Activated CD4-positive, alpha-beta memory T cell treated with anti-CD3 and anti-CD28 coated beads, Interleukin-2, amount 10 ng/mL, durations not matched to agents 7 days and 5 days (primary cell): ENCODE results near the gene ASTL. TPM values are rescaled to one million over a fixed set of nuclear protein-coding genes. Genes with fewer than 3 reads are reported as not detected.

ENCODE experiments used
- CTCF ChIA-PET: fragments of 350-600 bp; sonication (Branson Sonifier 250); formaldehyde crosslinking; loops from one replicate; lab custom pipeline; 2021; ENCODE audit warnings: antibody characterized with exemption, inconsistent platforms; lab: Charles Lee
- POLR2A ChIA-PET: fragments of 350-600 bp; sonication (Branson Sonifier 250); formaldehyde crosslinking; loops from one replicate; lab custom pipeline; 2021; ENCODE audit warnings: antibody characterized with exemption; lab: Charles Lee
- DNase-seq: peaks from one replicate; pipeline ENCODE4 v3.0.0-alpha.2; 2020
- H3K27ac Mint-ChIP-seq: one replicate; pipeline ENCODE4 v1.8.0; 2021; ENCODE audit warnings: mild to moderate bottlenecking, mixed read lengths
- H3K27me3 Mint-ChIP-seq: one replicate; pipeline ENCODE4 v1.8.0; 2021; ENCODE audit warnings: mixed read lengths
- H3K36me3 Mint-ChIP-seq: one replicate; pipeline ENCODE4 v1.8.0; 2021; ENCODE audit warnings: low read depth, mixed read lengths
- H3K4me1 Mint-ChIP-seq: one replicate; pipeline ENCODE4 v1.8.0; 2021; ENCODE audit warnings: mixed read lengths
- H3K4me3 Mint-ChIP-seq: one replicate; pipeline ENCODE4 v1.8.0; 2021; ENCODE audit warnings: mild to moderate bottlenecking, mixed read lengths
- H3K9me3 Mint-ChIP-seq: one replicate; pipeline ENCODE4 v1.8.0; 2021; ENCODE audit warnings: mixed read lengths
- total RNA-seq, 2 experiments: library from RNA; stranded (reverse); gene quantifications; one replicate each; pipeline ENCODE4 v1.2.3, GENCODE V29; 2021

ASTL gene
- total RNA-seq, 2 experiments from 2014 or later: 0.25 to 0.53 TPM

DNA sequence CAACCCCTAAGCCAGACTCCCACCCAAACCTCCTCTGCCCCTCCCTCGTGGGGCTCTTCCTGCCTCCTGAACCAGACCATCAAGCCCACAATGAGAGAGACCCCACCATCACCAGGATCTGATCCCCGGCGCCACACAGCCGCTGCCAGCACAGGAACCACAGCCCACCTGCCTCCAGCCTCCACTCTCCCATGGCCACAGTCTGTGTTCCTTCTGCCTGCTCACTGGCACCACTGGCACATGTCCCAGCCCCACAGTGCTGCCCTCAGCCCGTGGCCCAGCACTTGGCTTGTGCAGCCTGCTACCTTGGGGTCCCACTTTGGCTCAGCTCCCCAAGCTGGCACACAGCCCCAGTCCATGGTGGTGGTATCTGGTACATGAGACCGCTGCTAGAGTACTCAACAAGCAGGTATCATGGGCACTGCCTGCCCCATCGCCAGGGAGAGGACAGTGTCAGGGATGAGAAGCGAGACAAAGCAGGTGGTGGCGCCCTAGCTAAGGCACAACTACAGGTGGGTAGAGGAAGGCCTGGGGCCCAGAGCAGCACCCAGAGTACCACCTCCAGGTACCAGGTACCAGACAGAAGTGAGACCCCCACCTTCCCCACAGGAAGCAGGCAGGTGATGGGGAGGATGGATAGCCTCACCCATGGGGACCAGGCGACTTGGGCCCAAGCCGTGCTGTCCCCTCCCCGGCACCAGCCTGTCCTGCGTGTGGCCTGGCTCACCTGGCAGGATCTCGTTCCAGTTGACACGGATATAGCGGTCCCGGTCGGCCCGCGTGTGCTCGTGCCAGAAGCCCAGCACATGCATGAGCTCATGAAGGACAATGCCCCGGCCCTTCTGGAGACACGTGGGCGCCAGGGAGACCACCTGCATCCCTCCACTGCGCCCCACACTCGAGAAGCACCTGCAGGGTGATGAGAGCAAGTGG lies 6.2 kb downstream of the ASTL start:
- POLR2A ChIA-PET: interaction anchor here (1.4 to 1.9 kb wide), 4 partner anchors 11 to 76 kb away, joined by 4 to 7 read pairs (median 4); partner anchors contain the start of genes DUSP2 and STARD7
- H3K4me3 Mint-ChIP-seq: no peak overlapping the region

DNA sequence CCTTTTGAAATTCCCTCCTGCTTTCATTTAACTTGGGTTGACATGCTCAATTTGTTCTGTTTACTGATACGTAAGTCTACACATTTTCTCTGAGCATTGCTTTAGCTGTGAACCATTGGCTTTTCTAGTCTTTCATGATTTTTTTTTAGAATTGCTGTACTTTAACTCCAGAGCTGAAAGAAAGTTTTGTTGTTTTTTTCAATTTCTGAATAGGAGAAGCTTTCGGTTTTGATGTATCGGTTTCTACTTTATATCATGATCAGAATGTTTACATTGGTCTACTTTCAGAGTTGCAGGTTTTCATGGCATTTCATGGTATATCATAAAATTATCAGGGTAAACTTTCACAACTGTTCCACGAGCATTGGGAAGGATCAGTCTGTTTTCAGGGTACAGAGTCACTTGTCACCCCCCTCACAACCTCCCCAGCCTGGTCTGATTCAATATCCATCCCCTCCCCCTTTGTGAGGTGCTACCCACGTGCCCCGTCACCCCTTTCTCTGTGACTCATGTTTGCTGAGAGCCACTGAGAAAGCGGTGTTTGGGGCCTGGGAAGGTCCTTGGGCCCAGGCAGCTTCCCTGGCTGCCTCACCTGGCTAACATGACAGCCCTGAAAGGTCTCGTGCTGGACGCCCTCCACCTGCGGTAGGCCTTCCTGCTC lies 7.0 kb downstream of the ASTL start:
- Mint-ChIP-seq H3K4me3 (no peak overlapping the region), H3K27me3 (no peaks in the 10 kb centered on the region), H3K36me3 (no peaks in the 10 kb centered on the region), H3K9me3 (no peaks in the 10 kb centered on the region), H3K4me1 (peaks cover 26% of the 10 kb centered on the region), H3K27ac (peak overlapping the region; percentile 33)
- POLR2A ChIA-PET: interaction anchor here (1.4 to 1.9 kb wide), 4 partner anchors 13 to 77 kb away, joined by 4 to 7 read pairs (median 4); partner anchors contain the start of genes DUSP2 and STARD7
- CTCF ChIA-PET: interaction anchor here (1.2 to 2.8 kb wide), 6 partner anchors 8 to 139 kb away, joined by 3 to 18 read pairs (median 6); partner anchors contain the start of genes ADRA2B and ASTL
- DNase-seq: peak; percentile 32

More for the DNA sequence above, 6.2 kb downstream of the ASTL start:
- Mint-ChIP-seq H3K27ac (peak overlapping the region; percentile 33), H3K4me1 (peaks cover 26% of the 10 kb centered on the region), H3K36me3 (no peaks in the 10 kb centered on the region), H3K27me3 (no peaks in the 10 kb centered on the region), H3K9me3 (no peaks in the 10 kb centered on the region)
- CTCF ChIA-PET: interaction anchor here (0.8 to 2.8 kb wide), 4 partner anchors 11 to 140 kb away, joined by 4 to 18 read pairs (median 6); partner anchors contain the start of gene ADRA2B
- DNase-seq: no peak

DNA sequence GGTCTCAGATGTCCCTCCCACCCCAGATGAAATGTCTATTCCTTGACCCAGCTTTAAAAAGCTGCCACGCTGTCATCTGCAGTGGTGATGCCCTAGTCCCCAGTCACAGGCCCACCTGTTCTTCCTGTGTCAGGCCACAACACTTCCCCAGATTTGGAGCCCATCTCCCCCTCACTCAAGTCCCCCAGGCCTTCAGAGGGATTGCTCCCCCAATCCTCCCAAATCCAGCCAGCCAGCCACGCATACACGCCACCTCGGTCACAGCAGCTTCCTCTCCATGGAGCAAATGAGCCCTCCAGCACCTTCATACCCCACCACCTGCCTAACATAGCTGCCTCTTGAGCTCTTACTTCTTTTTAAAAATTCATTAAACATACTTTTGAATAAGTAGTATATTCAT lies 7.8 kb downstream of the ASTL start:
- ChIA-PET CTCF (interaction anchor here (0.8 to 2.8 kb wide), 7 partner anchors 8 to 138 kb away, joined by 3 to 18 read pairs (median 5); partner anchors contain the start of genes ADRA2B and ASTL), POLR2A (interaction anchor here (1.4 to 1.9 kb wide), 3 partner anchors 14 to 44 kb away, joined by 4 to 7 read pairs (median 4); partner anchors contain the start of gene DUSP2)
- H3K27me3 Mint-ChIP-seq: no peaks in the 10 kb centered on the region
- H3K4me3 Mint-ChIP-seq: no peak overlapping the region
- H3K9me3 Mint-ChIP-seq: no peaks in the 10 kb centered on the region
- no peak overlapping the region for H3K27ac Mint-ChIP-seq
- H3K36me3 Mint-ChIP-seq: no peaks in the 10 kb centered on the region
- no peak for DNase-seq
- H3K4me1 Mint-ChIP-seq: peaks cover 26% of the 10 kb centered on the region

DNA sequence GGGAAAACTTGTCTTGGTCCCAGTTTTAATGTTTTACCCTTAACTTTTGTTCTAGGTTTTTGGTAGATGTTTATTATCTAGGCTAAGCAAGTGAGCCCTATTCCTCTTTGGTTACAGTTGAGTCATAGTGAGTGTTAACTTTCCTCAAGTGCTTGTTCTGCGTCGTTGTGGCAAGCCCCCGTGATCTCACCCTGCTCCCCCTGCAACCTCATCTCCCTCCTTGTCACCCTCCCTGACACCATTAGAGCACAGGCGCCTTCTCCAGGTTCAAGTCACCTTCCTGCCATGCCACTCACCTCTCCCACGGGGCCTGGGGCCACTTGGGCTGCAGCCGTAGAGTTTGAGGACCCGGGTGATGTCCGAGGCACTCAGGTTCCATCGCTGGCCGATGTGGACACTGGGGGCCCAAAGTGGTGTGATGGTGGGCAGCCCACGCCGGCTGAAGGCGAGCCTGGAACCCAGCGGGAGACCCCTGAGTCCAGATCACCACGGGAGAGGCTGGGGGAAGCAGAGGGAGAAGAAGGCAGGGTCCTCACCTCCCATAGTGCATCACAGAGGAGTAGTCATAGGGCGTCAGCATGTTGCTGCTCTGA lies 8.7 kb downstream of the ASTL start:
- ChIA-PET CTCF (interaction anchor here (1.7 to 2.8 kb wide), 3 partner anchors 9 to 45 kb away, joined by 8 to 18 read pairs (median 9); partner anchors contain the start of genes ADRA2B and ASTL), POLR2A (no interaction called here)
- no peak for DNase-seq
- no peak overlapping the region for H3K27ac Mint-ChIP-seq
- no peaks in the 10 kb centered on the region for H3K9me3 Mint-ChIP-seq
- H3K4me3 Mint-ChIP-seq: no peak overlapping the region
- no peaks in the 10 kb centered on the region for H3K27me3 Mint-ChIP-seq
- H3K36me3 Mint-ChIP-seq: no peaks in the 10 kb centered on the region
- peaks cover 26% of the 10 kb centered on the region for H3K4me1 Mint-ChIP-seq

DNA sequence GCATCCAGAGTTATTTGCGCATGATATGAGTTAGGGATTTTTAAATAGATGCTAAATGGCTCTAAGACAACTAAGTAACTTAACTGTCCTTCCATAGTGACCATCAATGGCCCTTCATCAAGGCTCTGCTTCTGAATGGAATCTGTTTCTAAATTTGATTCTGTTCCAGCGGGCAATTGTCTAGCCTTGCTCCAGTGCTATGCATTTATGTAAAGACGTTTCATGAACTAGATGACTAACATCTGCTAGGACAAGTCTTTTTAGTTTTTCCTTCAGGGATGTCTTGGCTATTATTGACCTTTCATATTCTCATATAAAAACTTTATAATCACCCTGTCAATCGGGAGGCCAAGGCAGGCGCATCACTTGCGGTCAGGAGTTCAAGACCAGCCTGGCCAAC lies 9.8 kb downstream of the ASTL start:
- CTCF ChIA-PET: interaction anchor here (1.6 kb wide), 1 partner anchor 11 kb away, joined by 4 read pairs; no protein-coding TSS in a partner anchor
- Mint-ChIP-seq H3K27ac (no peak overlapping the region), H3K4me3 (no peak overlapping the region), H3K4me1 (peaks cover 26% of the 10 kb centered on the region), H3K9me3 (no peaks in the 10 kb centered on the region), H3K27me3 (no peaks in the 10 kb centered on the region), H3K36me3 (no peaks in the 10 kb centered on the region)
- POLR2A ChIA-PET: no interaction called here
- DNase-seq: no peak

DNA sequence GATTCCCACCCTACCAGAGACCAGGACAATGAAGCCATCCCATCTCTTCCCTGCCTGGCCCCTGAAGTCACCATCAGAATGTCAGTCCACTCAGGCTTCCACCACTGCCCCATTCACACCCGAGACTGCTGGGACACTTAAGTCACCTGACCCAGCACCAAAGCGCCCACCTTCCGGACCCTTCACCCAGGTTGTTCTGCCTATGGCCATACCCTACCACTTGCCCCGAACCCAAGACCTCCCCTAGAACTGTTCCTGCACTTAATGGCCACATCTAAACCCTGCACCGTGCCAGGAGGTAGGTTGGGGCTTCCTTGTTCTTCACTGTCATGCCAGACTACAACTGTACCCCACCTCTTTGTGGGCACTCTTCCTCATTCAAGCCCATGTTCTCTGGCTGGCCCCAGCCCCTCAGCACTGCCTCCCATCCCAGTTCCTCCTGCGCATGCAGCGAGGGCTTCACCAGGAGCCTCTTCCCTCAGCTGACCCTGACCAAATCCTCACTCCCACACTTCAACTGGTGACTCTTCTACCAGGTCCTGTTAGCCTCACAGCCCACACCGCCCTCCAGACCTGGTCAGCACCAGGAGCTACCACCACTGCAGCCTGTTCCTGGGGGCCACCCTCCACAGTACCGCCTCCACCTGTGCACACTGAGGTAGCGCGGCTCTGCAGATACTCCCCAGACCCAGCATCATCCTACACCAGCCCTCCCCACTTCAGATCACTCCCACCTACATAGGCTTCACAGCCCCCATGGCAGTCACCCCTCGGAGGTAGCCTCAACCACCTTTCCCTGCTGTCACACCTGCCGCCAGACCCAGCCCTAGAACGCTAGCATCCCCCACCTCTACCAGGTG lies 13.7 kb downstream of the ASTL start:
- Mint-ChIP-seq H3K9me3 (no peaks in the 10 kb centered on the region), H3K4me1 (peaks cover 6% of the 10 kb centered on the region), H3K4me3 (no peak overlapping the region), H3K36me3 (no peaks in the 10 kb centered on the region), H3K27ac (no peak overlapping the region), H3K27me3 (peaks cover 27% of the 10 kb centered on the region)
- POLR2A ChIA-PET: no interaction called here
- CTCF ChIA-PET: interaction anchor here (1.5 kb wide), 1 partner anchor 14 kb away, joined by 3 read pairs; the partner anchor contains the start of gene ASTL
- DNase-seq: no peak

DNA sequence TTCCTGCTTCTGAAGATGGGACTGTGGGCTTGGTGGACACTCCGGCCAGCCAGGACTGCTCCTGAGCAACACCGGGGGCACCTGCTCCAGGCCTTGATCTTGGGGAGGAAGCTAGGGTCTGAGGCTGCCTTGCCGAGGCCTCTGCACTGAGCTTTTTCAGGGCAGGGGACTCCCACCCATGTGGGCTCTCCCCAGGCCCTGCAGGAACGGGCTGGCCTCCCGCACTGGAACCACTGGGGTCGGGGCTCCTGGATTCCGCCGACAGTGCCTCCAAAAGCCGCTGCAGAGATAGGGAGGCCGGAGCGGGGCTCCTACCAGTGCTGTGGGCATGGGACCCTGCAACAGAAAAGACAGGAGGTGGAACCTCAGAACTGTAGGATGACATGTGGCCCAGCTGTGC lies 14.4 kb downstream of the ASTL start:
- ChIA-PET POLR2A (no interaction called here), CTCF (interaction anchor here (1.8 kb wide), 1 partner anchor 50 kb away, joined by 5 read pairs; no protein-coding TSS in a partner anchor)
- Mint-ChIP-seq H3K27me3 (peaks cover 31% of the 10 kb centered on the region), H3K4me1 (peaks cover 4% of the 10 kb centered on the region), H3K4me3 (no peak overlapping the region), H3K27ac (no peak overlapping the region), H3K36me3 (no peaks in the 10 kb centered on the region), H3K9me3 (no peaks in the 10 kb centered on the region)
- DNase-seq: no peak

DNA sequence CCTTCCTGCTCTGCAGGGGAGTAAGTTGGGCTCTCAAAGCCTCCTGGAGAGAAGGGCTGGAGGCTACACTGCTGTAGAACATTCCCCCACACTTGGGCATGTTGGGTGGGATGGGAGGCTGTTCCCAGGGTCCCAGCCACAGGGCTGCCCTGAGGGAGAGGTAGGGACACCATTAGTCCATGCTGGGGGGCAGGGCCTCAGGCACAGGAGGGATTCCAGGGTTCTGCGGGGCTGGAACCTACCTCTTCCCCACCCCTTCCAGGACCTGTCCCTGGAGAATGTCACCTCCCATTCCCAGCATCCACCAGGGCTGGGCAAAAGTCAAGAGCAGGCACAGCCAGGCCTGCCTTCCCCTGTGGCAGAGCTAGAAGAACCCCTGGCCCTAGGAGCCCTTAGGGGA lies 15.0 kb downstream of the ASTL start:
- Mint-ChIP-seq H3K9me3 (no peaks in the 10 kb centered on the region), H3K36me3 (no peaks in the 10 kb centered on the region), H3K4me1 (peaks cover 2% of the 10 kb centered on the region), H3K4me3 (no peak overlapping the region), H3K27me3 (peaks cover 37% of the 10 kb centered on the region), H3K27ac (no peak overlapping the region)
- POLR2A ChIA-PET: no interaction called here
- CTCF ChIA-PET: interaction anchor here (1.8 kb wide), 1 partner anchor 51 kb away, joined by 5 read pairs; no protein-coding TSS in a partner anchor
- DNase-seq: no peak

- H3K9me3 Mint-ChIP-seq: no peaks in the 10 kb centered on the region
- H3K27ac Mint-ChIP-seq: no peak overlapping the region
- no peaks in the 10 kb centered on the region for H3K36me3 Mint-ChIP-seq
- no peak overlapping the region for H3K4me3 Mint-ChIP-seq
- H3K4me1 Mint-ChIP-seq: peaks cover 2% of the 10 kb centered on the region
- CTCF ChIA-PET: interaction anchor here (1.8 kb wide), 1 partner anchor 52 kb away, joined by 5 read pairs; no protein-coding TSS in a partner anchor
- peaks cover 39% of the 10 kb centered on the region for H3K27me3 Mint-ChIP-seq
- no peak for DNase-seq
- POLR2A ChIA-PET: no interaction called here
These were observed 15.9 kb downstream of the ASTL start for GRCh38 chr2:96122391-96122790.

- Mint-ChIP-seq H3K4me1 (peaks cover 2% of the 10 kb centered on the region), H3K9me3 (no peaks in the 10 kb centered on the region), H3K36me3 (no peaks in the 10 kb centered on the region), H3K4me3 (no peak overlapping the region), H3K27ac (no peak overlapping the region), H3K27me3 (peaks cover 39% of the 10 kb centered on the region)
- DNase-seq: no peak
- ChIA-PET POLR2A (interaction anchor here (0.8 kb wide), 1 partner anchor 30 kb away, joined by 3 read pairs; no protein-coding TSS in a partner anchor), CTCF (no interaction called here)
These were observed 16.9 kb downstream of the ASTL start for GRCh38 chr2:96121414-96121813.

DNA sequence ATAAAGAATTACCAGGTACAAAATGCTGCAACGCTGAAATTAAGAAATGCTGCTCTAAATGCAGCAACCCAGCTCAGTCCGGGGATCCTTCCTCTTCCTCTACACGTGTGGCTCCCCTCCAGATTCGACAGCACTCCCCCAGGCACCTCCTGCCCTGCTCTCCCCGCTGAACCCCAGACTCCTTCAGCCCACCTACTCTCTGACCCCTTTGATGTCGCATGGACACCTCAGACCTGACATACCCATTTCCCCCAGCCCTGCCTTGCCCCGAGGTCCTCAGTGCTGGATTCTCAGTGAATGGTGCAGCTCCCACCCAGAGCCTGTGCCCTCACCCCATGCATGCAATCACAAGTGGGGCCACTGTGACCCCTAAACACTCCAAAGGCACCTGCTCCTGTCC lies 17.3 kb downstream of the ASTL start:
- Mint-ChIP-seq H3K27me3 (peaks cover 39% of the 10 kb centered on the region), H3K36me3 (no peaks in the 10 kb centered on the region), H3K4me3 (no peak overlapping the region), H3K27ac (peak overlapping the region; percentile 8), H3K4me1 (peaks cover 2% of the 10 kb centered on the region), H3K9me3 (no peaks in the 10 kb centered on the region)
- ChIA-PET POLR2A (interaction anchor here (0.8 kb wide), 1 partner anchor 31 kb away, joined by 3 read pairs; no protein-coding TSS in a partner anchor), CTCF (no interaction called here)
- no peak for DNase-seq
